ENCODE measurements around the gene MB21D2.

DNA sequence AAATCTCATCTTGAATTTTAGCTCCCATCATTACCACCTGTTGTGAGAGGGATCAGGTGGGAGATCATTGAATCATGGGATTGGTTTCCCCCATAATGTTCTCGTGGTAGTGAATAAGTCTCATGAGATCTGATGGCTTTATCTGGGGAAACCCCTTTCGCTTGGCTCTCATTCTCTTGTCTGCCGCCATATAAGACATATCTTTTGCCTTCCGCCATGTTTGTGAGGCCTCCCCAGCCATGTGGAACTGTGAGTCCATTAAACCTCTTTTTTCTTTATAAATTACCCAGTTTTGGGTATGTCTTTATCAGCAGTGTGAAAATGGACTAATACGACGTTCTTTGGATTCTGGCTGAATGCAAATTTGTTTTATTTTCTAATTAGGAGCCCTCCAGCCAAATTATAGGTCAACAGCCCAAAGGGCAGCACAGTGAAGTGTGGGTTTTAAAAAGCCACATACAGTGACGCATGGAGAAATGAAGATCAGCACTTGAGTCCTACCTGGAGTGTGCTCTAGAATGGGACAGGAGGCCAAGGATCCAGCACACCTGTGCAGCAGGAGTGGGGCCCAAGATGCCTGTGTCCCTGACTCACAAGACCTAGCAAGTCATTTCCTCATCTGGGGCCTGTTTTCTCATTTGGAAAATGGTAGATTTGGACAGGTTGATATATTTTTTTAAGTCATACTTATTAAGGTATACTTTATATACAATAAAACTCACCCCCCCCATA, 89.6 kb downstream of the MB21D2 start:
- no peak for TF ChIP-seq EZH2 (IDR thresholded peaks at IDR 0.05; ENCODE audit: insufficient read depth, low read length)
- no peak for TF ChIP-seq CTCF (IDR thresholded peaks at IDR 0.05; ENCODE audit: insufficient read depth, low read depth, low read length)
